Activated CD4-positive, alpha-beta memory T cell treated with anti-CD3 and anti-CD28 coated beads, Interleukin-2, amount 10 ng/mL, durations not matched to agents 7 days and 5 days (primary cell): Measurements from ENCODE around the gene PGGT1B. TPM values are rescaled to one million over a fixed set of nuclear protein-coding genes. Genes with fewer than 3 reads are reported as not detected.
"Not testable (repeated sequence)": the region's sequence is repeated elsewhere in the genome, so short reads cannot be mapped to it uniquely, and the experiment has no call there.

Experiments
- CTCF ChIA-PET: fragments of 350-600 bp; sonication (Branson Sonifier 250); formaldehyde crosslinking; loops from one replicate; lab custom pipeline; 2021; ENCODE audit warnings: antibody characterized with exemption, inconsistent platforms; lab: Charles Lee
- POLR2A ChIA-PET: fragments of 350-600 bp; sonication (Branson Sonifier 250); formaldehyde crosslinking; loops from one replicate; lab custom pipeline; 2021; ENCODE audit warnings: antibody characterized with exemption; lab: Charles Lee
- DNase-seq: peaks from one replicate; pipeline ENCODE4 v3.0.0-alpha.2; 2020
- H3K27ac Mint-ChIP-seq: one replicate; pipeline ENCODE4 v1.8.0; 2021; ENCODE audit warnings: mild to moderate bottlenecking, mixed read lengths
- H3K27me3 Mint-ChIP-seq: one replicate; pipeline ENCODE4 v1.8.0; 2021; ENCODE audit warnings: mixed read lengths
- H3K36me3 Mint-ChIP-seq: one replicate; pipeline ENCODE4 v1.8.0; 2021; ENCODE audit warnings: low read depth, mixed read lengths
- H3K4me1 Mint-ChIP-seq: one replicate; pipeline ENCODE4 v1.8.0; 2021; ENCODE audit warnings: mixed read lengths
- H3K4me3 Mint-ChIP-seq: one replicate; pipeline ENCODE4 v1.8.0; 2021; ENCODE audit warnings: mild to moderate bottlenecking, mixed read lengths
- H3K9me3 Mint-ChIP-seq: one replicate; pipeline ENCODE4 v1.8.0; 2021; ENCODE audit warnings: mixed read lengths
- total RNA-seq, 2 experiments: library from RNA; stranded (reverse); gene quantifications; one replicate each; pipeline ENCODE4 v1.2.3, GENCODE V29; 2021

The PGGT1B gene
- total RNA-seq, 2 experiments from 2014 or later, result 43.4 to 43.6 TPM

GRCh38 chr5:115284021-115284420 is 21.3 kb upstream of the PGGT1B start:
- no peaks in the 10 kb centered on the region for H3K27me3 Mint-ChIP-seq
- no peaks in the 10 kb centered on the region for H3K36me3 Mint-ChIP-seq
- no peaks in the 10 kb centered on the region for H3K9me3 Mint-ChIP-seq
- H3K4me3 Mint-ChIP-seq, result no peak overlapping the region
- ChIA-PET CTCF (no interaction called here), POLR2A (no interaction called here)
- H3K27ac Mint-ChIP-seq, result no peak overlapping the region
- peaks cover 4% of the 10 kb centered on the region for H3K4me1 Mint-ChIP-seq
- no peak for DNase-seq

DNA sequence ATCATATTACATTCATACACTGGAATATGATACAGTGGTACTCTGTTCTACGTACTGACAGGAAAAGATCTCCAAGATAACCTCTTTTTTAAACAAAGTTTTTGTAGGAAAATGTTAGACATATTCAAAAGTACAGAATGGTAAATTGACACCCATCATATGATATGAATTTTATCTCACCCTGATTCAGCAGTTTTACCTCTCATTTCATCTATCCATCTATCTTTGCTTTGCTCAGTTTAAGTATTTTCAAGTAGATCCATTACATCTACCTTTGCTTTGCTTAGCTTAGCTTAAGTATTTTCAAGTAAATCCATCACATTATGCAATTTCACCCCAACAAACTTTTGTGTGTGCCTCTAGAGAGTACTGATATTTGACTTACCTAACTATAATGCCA is 19.5 kb upstream of the PGGT1B start:
- no peaks in the 10 kb centered on the region for H3K36me3 Mint-ChIP-seq
- DNase-seq, result no peak
- H3K27me3 Mint-ChIP-seq, result no peaks in the 10 kb centered on the region
- H3K4me1 Mint-ChIP-seq, result peaks cover 4% of the 10 kb centered on the region
- H3K9me3 Mint-ChIP-seq, result no peaks in the 10 kb centered on the region
- POLR2A ChIA-PET, result no interaction called here
- CTCF ChIA-PET, result no interaction called here
- H3K27ac Mint-ChIP-seq, result no peak overlapping the region
- H3K4me3 Mint-ChIP-seq, result no peak overlapping the region

- Mint-ChIP-seq H3K27me3 (no peaks in the 10 kb centered on the region), H3K36me3 (no peaks in the 10 kb centered on the region), H3K4me1 (no peaks in the 10 kb centered on the region), H3K4me3 (no peak overlapping the region), H3K27ac (no peak overlapping the region), H3K9me3 (no peaks in the 10 kb centered on the region)
- POLR2A ChIA-PET, result no interaction called here
- CTCF ChIA-PET, result no interaction called here
- DNase-seq, result no peak
These were observed 11.9 kb upstream of the PGGT1B start for GRCh38 chr5:115274584-115274983.

DNA sequence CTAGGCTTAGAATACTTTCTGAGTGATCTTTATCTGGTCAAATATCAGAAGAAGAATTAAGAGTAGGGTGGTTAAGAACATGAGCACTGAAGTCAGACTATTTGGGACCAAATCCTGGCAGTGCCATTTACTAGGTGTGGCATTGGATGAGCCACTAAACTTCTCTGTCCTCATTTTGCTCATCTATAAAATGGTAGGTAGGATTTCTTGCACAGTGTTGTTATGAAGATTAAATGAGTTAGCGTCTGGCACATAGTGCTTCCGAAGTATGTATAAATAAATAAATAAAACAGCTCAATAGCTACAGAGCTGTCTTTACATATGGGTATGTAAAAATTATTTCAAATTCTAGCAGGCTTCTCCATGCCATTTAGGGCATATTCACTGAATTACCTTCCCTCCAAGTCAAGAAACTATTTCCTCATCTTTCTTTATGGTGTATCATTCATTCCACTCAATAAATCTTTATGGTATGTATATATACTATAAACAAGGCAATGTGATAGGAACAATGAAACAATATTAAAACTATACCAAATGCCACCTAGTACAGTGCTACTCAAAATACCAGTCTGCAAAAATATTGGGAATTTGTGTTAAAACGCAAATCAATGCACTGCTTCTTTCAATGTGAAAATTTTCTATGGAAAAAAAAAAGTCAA is 9.8 kb upstream of the PGGT1B start:
- POLR2A ChIA-PET, result no interaction called here
- no peaks in the 10 kb centered on the region for H3K27me3 Mint-ChIP-seq
- DNase-seq, result no peak
- CTCF ChIA-PET, result no interaction called here
- H3K4me1 Mint-ChIP-seq, result no peaks in the 10 kb centered on the region
- H3K9me3 Mint-ChIP-seq, result no peaks in the 10 kb centered on the region
- H3K4me3 Mint-ChIP-seq, result no peak overlapping the region
- no peaks in the 10 kb centered on the region for H3K36me3 Mint-ChIP-seq
- no peak overlapping the region for H3K27ac Mint-ChIP-seq

DNA sequence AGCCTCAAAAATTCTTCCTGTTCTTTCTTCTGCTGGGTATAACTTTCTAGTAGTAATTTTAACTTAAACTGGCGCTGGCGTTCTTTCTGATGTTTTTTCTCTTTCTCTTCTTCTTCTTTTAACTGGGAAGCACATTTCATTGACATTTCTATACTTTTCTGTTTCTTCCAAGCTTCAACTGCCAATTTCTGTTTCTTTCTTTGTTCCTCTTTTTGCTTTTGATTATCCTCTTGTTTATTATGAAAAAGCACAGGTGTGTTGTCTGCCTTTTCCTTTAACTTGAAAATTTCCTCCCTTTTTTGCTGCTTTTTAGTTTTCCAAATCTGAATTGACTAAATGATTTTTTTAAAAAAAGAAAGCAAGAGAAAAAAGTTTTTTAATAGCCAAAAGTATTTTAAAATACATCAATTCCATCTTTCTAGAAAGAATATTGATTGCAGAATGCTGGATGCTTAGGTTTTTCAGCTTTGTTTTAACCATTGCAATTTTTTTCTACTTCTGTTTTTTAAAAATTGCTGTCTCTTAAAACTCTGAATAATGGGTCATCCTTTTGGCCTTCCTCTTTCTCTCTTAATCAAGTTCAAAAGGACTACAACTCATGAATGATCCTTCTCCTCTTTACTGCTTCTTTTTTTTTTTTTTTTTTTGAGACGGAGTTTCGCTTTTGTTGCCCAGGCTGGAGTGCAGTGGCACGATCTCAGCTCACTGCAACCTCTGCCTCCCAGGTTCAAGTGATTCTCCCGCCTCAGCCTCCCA is 8.8 kb upstream of the PGGT1B start:
- Mint-ChIP-seq H3K4me1 (no peaks in the 10 kb centered on the region), H3K9me3 (no peaks in the 10 kb centered on the region), H3K4me3 (no peak overlapping the region), H3K36me3 (no peaks in the 10 kb centered on the region), H3K27ac (no peak overlapping the region), H3K27me3 (no peaks in the 10 kb centered on the region)
- CTCF ChIA-PET, result interaction anchor here (0.7 kb wide), 1 partner anchor 271 kb away, joined by 5 read pairs; no protein-coding TSS in a partner anchor
- POLR2A ChIA-PET, result no interaction called here
- no peak for DNase-seq

DNA sequence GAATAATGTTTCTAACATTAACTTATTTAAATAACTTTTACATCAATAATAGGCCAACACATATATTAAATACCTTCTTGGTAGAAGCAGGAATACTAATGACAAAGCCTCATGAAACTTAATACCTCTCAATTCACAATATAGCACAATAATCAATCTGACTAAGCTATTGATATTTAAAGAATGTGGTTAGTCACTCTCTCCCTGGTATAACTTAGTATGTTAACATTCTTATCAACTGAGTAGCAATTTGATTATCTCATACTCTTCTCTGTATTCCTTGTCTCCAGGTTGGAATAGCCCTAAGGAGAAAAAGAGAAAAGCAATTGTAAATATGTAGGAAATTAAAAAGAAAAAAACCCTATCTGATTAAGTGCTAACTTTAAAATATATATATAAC is 4.9 kb upstream of the PGGT1B start:
- no peaks in the 10 kb centered on the region for H3K27me3 Mint-ChIP-seq
- CTCF ChIA-PET, result no interaction called here
- H3K36me3 Mint-ChIP-seq, result peaks cover 5% of the 10 kb centered on the region
- no peaks in the 10 kb centered on the region for H3K9me3 Mint-ChIP-seq
- H3K27ac Mint-ChIP-seq, result no peak overlapping the region
- POLR2A ChIA-PET, result no interaction called here
- peaks cover 8% of the 10 kb centered on the region for H3K4me1 Mint-ChIP-seq
- no peak for DNase-seq
- no peak overlapping the region for H3K4me3 Mint-ChIP-seq

DNA sequence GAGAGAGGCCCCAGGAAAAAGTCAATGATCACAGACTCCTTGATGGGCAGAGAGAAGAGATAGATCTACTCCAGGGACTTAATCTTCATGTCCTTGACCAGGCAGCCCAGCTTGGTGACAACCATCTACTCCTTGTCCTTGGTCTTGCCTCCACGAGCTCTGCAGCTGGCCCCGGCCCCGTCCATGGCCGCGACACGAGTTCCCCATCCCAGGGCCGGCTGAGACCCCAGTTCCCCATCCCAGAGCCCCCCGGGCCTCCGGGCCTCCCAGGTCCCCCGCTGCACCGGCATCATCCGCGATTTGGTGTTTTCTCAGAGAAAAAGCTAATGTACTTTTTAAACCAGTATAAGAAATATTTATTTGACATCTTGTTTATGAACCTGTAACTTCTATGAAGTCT is 2.5 kb upstream of the PGGT1B start:
- peaks cover 25% of the 10 kb centered on the region for H3K4me1 Mint-ChIP-seq
- no peak for DNase-seq
- CTCF ChIA-PET, result no interaction called here
- no peak overlapping the region for H3K27ac Mint-ChIP-seq
- POLR2A ChIA-PET, result interaction anchor here (0.6 to 1.2 kb wide), 3 partner anchors 20 to 279 kb away, joined by 3 read pairs; partner anchors contain the start of gene FEM1C
- no peaks in the 10 kb centered on the region for H3K27me3 Mint-ChIP-seq
- H3K4me3 Mint-ChIP-seq, result no peak overlapping the region
- H3K36me3 Mint-ChIP-seq, result peaks cover 12% of the 10 kb centered on the region
- no peaks in the 10 kb centered on the region for H3K9me3 Mint-ChIP-seq

- H3K27ac Mint-ChIP-seq, result no peak overlapping the region
- DNase-seq, result no peak
- POLR2A ChIA-PET, result interaction anchor here (1.2 kb wide), 1 partner anchor 280 kb away, joined by 3 read pairs; the partner anchor contains the start of gene FEM1C
These were observed 2.1 kb upstream of the PGGT1B start for GRCh38 chr5:115264786-115265185.

GRCh38 chr5:115263078-115263380 is 352 bp upstream of the PGGT1B start:
- no peaks in the 10 kb centered on the region for H3K27me3 Mint-ChIP-seq
- POLR2A ChIA-PET, result interaction anchor here (2.3 kb wide), 1 partner anchor 34 kb away, joined by 17 read pairs; the partner anchor contains the start of gene CCDC112
- DNase-seq, result no peak
- peaks cover 35% of the 10 kb centered on the region for H3K4me1 Mint-ChIP-seq
- no peaks in the 10 kb centered on the region for H3K9me3 Mint-ChIP-seq
- CTCF ChIA-PET, result interaction anchor here (1.1 kb wide), 1 partner anchor 93 kb away, joined by 3 read pairs; the partner anchor contains the start of gene TRIM36
- H3K4me3 Mint-ChIP-seq, result peak overlapping the region; percentile 98
- peak overlapping the region; percentile 90 for H3K27ac Mint-ChIP-seq
- H3K36me3 Mint-ChIP-seq, result peaks cover 12% of the 10 kb centered on the region

More at GRCh38 chr5:115264786-115265185, 2.1 kb upstream of the PGGT1B start:
- H3K9me3 Mint-ChIP-seq, result no peaks in the 10 kb centered on the region
- H3K27me3 Mint-ChIP-seq, result no peaks in the 10 kb centered on the region
- CTCF ChIA-PET, result no interaction called here
- peaks cover 12% of the 10 kb centered on the region for H3K36me3 Mint-ChIP-seq
- H3K4me1 Mint-ChIP-seq, result peaks cover 29% of the 10 kb centered on the region
- no peak overlapping the region for H3K4me3 Mint-ChIP-seq

DNA sequence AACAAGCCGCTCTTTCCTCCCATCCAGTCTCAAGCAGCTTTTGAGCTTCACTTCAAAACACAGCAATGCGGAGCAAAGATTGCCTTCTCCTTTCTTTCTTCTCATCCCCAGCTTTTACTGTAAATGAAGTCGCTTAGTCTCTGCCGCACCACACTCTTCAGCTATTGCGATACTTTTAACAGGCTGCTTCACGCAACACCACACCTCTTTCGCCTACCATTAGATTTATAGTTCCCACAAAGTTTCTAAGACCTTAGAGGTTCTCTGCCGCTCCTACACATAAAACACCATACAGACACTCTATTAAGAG is 711 bp downstream of the PGGT1B start:
- no peak for DNase-seq
- Mint-ChIP-seq H3K27me3 (no peaks in the 10 kb centered on the region), H3K4me3 (peak overlapping the region; percentile 98), H3K9me3 (no peaks in the 10 kb centered on the region), H3K36me3 (peaks cover 13% of the 10 kb centered on the region), H3K4me1 (peaks cover 36% of the 10 kb centered on the region), H3K27ac (peak overlapping the region; percentile 90)
- ChIA-PET CTCF (interaction anchor here (0.6 to 2.1 kb wide), 6 partner anchors 10 to 806 kb away, joined by 3 to 7 read pairs (median 4); partner anchors contain the start of gene TICAM2), POLR2A (interaction anchor here (0.6 to 2.3 kb wide), 8 partner anchors 15 to 578 kb away, joined by 3 to 17 read pairs (median 4); partner anchors contain the start of genes CCDC112 and FEM1C)

GRCh38 chr5:115260248-115260647 is 2.4 kb downstream of the PGGT1B start:
- no peak overlapping the region for H3K4me3 Mint-ChIP-seq
- no peaks in the 10 kb centered on the region for H3K27me3 Mint-ChIP-seq
- no peaks in the 10 kb centered on the region for H3K9me3 Mint-ChIP-seq
- no peak for DNase-seq
- H3K36me3 Mint-ChIP-seq, result peaks cover 20% of the 10 kb centered on the region
- POLR2A ChIA-PET, result interaction anchor here (1.0 kb wide), 1 partner anchor 8 kb away, joined by 3 read pairs; no protein-coding TSS in a partner anchor
- CTCF ChIA-PET, result interaction anchor here (1.2 kb wide), 1 partner anchor 9 kb away, joined by 3 read pairs; no protein-coding TSS in a partner anchor
- H3K4me1 Mint-ChIP-seq, result peaks cover 37% of the 10 kb centered on the region
- no peak overlapping the region for H3K27ac Mint-ChIP-seq

GRCh38 chr5:115257981-115258380 is 4.7 kb downstream of the PGGT1B start:
- no peaks in the 10 kb centered on the region for H3K27me3 Mint-ChIP-seq
- H3K9me3 Mint-ChIP-seq, result no peaks in the 10 kb centered on the region
- no peak overlapping the region for H3K4me3 Mint-ChIP-seq
- DNase-seq, result no peak
- POLR2A ChIA-PET, result no interaction called here
- CTCF ChIA-PET, result no interaction called here
- peaks cover 21% of the 10 kb centered on the region for H3K36me3 Mint-ChIP-seq
- H3K4me1 Mint-ChIP-seq, result peaks cover 32% of the 10 kb centered on the region
- no peak overlapping the region for H3K27ac Mint-ChIP-seq

- H3K27ac Mint-ChIP-seq, DNase-seq, POLR2A ChIA-PET, H3K9me3 Mint-ChIP-seq, H3K4me3 Mint-ChIP-seq, H3K27me3 Mint-ChIP-seq: not testable (repeated sequence)
- H3K4me1 Mint-ChIP-seq, result peaks cover 11% of the 10 kb centered on the region
- H3K36me3 Mint-ChIP-seq, result peaks cover 16% of the 10 kb centered on the region
- CTCF ChIA-PET, result interaction anchor here (5.3 kb wide), 1 partner anchor 152 kb away, joined by 52 read pairs; no protein-coding TSS in a partner anchor
These were observed 13.3 kb downstream of the PGGT1B start for GRCh38 chr5:115249379-115249778.
